Kidney glomerular epithelial cell (primary cell): ENCODE data around the gene LRRFIP2.

ENCODE experiments used
- DNase-seq: peaks from one replicate; lab custom pipeline; 2025; lab: John Stamatoyannopoulos, UW

Gene LRRFIP2

DNA sequence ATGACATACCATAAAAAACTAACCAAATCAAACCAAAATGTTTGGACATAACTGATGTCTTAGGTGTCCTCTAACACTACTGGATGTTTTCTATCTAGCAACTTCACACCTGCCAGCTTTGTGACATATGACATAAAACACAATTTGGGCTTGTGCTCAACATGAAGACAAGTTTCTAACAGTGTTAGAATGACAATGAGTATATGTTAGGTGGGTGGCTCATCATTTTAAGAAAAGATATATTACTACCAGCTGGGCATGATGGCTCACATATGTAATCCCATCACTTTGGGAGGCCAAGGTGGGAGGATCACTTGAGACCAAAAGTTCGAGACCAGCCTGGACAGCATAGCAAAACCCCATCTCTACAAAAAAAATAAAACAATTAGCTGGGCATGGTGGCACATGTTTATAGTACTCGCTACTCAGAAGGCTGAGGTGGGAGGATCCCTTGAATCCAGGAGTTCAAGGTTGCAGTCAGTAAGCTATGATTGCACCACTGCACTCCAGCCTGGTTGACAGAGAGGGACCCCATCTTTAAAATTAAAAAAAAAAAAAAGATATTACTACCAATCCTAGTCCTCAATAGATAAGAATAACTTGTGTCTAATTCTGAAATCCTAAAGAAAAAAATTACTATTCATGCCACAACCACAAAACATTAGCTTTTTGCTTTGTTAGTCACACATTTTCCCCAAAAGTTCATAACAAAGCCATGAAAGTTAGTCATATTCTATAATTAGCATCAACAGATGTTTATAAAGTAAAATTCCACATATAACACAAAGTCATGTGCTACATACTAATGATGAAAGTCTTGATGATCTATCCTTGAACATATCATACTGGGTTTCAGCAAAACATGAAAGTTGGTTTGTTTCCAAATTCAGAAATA, 59.9 kb downstream of the LRRFIP2 start:
- peak; percentile 13 for DNase-seq

GRCh38 chr3:37112987-37113386, 61.4 kb downstream of the LRRFIP2 start:
- no peak for DNase-seq

DNA sequence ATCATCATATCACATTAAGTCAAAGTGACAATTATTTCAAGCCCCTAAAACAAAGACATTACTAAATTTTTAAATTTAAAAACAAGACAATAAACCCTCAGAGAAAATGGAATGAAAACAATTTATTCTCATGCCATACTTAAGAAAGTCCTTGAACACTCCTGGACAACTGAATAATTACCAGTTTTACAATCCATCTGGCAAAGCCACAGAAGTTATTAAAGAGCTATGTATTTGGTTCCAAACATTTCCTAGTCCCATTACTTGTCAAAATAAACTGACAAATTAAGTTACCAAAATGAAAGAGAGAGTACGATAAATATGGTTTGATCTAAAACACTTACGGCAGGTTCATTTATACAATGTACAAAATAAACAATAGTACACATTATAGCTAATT, 63.2 kb downstream of the LRRFIP2 start:
- DNase-seq: no peak

- no peak for DNase-seq
These were observed 66.5 kb downstream of the LRRFIP2 start for GRCh38 chr3:37107846-37108245.

- peak; percentile 46 for DNase-seq
These were observed 71.1 kb downstream of the LRRFIP2 start for GRCh38 chr3:37103103-37103808.

DNA sequence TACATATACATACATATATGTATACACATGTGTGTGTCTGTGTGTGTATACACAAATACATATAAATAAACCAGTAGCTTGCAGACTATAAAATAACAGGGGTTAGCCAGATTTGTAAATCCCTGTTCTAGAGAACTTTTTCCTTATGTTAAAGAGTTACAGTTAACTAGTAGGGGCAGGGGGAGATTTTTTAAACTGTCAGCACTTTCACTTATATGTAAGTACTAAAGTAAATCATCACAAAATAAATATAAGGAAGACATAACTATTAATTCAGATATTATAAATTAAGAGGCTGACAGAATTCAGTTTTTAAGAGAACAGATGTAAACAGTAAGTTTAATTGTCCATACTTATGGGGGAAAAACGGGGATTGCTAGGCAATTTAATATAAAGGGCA, 74.0 kb downstream of the LRRFIP2 start:
- no peak for DNase-seq

GRCh38 chr3:37099469-37099868, 74.9 kb downstream of the LRRFIP2 start:
- no peak for DNase-seq

DNA sequence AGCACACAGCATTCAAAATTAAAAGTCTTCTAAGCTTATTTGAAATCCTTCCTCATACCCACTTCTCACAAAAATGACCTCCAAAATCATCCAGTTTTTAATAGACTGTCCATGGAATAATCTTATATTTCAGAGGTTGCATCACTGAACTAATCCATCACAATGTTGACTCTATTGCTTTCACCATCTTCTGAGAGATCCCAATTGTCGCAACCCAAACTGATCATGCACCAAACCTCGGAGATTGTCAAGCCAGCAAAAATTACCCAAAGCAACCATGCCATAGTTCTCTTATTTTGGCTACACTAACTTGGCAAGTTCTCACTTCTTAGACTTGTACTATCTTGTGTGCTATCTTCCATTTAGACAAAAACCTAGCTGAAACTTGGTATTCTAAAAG, 75.5 kb downstream of the LRRFIP2 start:
- DNase-seq: no peak

DNA sequence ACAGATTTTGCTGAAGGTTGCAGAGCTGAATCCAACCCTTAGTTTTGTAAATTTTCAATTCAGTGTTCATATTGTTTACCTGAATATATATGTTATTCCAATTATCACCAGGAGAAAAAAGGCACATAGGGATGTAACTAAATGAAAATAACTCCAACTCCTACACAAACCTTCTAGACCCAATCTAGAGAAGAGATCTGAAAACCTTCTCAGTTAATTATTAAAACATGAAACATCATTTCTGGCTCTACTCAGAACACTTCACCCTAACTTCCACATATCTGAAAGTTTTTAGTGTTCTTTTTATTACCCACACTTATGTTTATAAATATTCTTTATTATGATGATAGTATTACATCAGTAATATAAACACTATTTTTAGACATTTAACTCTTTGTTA, 76.6 kb downstream of the LRRFIP2 start:
- peak; percentile 65 for DNase-seq

DNA sequence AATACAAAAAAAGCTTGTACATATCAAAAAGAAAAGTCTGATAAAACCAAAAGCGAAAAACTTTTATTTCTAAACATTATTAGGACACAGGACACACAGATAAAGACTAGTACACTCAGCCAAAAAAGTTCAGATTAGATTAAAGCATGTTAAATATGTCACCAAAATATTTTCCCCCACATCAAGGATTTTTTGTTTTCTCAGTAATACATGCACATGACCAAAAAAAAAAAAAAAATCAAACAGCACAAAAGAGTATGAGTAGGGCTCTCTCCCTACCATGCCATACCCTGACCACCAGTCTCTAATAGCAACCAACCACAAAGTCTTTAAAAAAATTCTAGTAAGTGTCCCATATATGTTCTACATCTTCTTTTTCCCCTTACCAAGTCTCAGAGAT, 77.4 kb downstream of the LRRFIP2 start:
- no peak for DNase-seq

DNA sequence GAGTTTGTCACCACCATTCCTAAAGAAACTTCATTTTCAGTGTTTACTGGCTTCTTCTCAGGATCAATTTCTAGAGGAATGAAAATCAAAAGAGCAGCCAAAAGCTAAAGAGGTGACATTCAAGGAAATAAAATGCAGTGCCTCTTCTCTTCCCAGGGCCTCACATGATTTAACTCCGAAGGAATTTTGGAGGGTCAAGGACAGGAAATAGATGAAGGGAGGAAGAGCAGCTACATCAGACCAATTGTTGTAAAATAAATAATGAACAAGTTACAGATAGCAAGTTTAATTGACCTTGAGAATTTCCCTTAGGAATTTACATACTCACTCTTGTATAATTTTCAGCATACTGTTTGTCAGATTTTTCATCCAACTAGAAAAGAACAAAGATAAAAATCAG, 78.1 kb downstream of the LRRFIP2 start:
- DNase-seq: peak; percentile 67

DNA sequence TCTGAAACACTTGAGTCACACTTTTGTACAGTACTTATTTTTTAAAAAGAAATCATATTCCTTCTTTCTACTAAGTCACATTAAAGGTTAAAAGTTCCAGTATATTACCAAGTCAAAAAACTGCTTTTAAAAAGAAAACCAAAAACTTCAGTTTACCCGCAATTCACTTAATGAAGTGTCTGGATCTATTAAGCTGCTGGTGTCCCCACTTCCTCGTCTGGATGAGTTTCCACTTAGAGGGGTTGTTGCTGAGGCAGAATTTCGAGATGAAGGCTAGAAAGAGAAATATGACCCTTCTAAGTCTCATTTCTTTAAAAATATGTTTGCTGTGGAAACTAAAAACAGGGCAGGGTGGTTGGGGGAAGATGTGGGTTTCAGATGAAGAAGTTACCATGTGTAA, 79.7 kb downstream of the LRRFIP2 start:
- DNase-seq: no peak

GRCh38 chr3:37093481-37093880, 80.9 kb downstream of the LRRFIP2 start:
- DNase-seq: no peak

DNA sequence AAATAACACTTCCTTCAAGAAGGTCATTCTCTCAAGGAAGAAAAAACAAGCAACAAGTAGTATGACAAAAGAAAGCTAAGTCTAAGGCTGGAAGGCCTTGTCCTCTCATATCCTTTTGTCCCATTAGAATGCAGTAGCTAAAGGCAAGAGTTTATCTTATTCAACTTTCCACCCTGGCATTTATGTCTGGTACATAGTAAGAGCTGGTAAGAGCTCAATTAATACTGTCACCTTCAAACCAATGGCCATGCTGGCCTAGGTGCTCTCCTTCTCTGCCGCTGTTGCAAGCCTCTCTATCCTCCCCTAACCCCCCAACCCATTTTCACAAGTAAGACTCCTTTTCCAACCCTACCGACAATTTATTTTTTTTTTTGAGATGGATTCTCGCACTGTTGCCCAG, 81.9 kb downstream of the LRRFIP2 start:
- no peak for DNase-seq

DNA sequence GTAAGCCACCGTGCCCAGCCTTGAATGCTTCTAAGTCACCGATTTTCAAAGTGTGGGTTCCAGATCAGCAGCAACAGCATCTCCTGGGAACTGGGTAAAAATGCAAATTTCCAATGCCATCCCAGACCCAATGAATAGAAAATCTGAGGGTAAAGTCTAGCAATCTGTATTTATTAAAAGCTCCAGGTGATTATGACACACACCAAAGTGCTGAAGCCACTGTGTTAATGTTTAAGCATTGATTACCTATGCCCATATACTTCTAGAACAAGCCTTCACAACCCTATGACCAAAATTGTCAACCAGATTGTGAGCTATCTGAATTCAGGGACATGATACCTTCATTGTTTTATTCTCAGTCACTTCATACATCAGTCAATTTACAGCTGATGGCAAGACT, 86.5 kb downstream of the LRRFIP2 start:
- DNase-seq: no peak

GRCh38 chr3:37086918-37087317, 87.5 kb downstream of the LRRFIP2 start:
- DNase-seq: no peak

DNA sequence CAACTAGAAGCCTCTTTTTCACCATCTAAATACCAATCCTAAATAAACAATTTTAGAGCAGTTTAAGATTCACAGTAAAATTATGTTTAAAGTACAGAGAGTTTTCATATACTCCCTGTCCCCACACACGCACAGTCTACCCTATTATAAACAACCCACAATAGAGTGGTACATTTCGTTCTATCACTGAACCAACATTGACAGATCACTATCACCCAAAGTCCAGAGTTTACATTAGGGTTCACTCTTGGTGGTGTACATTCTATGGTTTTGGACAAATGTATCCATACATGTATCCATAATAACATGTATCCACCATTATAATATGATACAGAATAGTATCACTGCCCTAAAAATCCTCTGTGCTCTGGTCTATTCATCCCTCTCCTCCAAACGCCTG, 92.1 kb downstream of the LRRFIP2 start:
- no peak for DNase-seq

- no peak for DNase-seq
These were observed 98.4 kb downstream of the LRRFIP2 start for GRCh38 chr3:37075955-37076354.

DNA sequence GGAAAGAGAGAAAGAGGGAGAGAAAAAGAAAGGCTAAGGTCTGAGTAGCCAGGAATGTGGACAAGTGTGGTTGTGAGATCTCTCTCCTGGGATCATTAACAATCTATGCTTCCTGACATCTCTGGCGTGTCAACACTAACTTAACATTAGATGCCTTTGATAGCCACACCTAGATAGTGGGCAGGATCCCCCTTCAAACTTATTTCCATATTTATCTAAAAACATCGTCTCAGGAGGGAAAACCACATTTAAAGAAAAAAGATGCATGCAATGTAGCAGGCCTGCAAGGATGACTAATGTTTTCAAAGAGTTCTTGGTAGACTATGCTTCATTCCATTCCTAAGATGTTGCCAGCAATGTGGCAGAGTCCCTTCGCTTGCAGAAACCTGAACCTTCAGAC, 100.2 kb downstream of the LRRFIP2 start:
- peak; percentile 37 for DNase-seq

DNA sequence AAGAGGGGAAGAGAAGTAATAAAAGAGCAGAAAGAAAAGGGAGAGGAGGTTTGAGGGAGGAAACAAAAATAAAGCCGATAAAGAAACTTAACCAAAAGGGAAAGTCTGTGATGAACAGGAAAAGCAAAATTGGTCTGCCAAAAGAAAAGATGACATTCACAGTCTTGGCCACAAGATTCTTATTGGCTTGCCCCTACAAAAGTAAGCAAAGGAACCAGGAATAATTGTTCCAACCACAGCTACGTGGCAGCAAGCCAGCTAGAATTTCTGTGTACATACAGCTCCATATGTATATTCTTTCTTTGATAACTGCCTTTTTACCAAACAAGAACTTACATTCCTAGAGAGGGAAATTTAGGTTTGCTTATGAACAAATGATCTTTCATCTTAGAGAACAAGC, 101.5 kb downstream of the LRRFIP2 start:
- no peak for DNase-seq

DNA sequence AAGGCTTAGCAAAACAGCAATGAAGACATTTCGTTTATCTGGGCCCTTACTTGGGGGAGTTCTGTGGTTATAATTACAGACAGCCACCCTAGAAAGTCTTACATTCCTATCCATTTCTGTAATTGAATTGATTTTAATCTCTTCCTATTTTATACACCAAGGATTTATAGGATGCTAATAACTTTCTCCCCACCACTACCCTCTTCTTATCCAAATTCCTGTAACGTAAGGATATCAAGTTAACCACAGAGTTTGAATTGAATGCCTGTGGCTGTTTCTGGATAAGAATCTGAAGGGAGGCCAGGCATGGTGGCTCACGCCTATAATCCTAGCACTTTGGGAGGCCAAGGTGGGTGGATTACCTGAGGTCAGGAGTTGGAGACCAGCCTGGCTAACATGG, 102.5 kb downstream of the LRRFIP2 start:
- no peak for DNase-seq

DNA sequence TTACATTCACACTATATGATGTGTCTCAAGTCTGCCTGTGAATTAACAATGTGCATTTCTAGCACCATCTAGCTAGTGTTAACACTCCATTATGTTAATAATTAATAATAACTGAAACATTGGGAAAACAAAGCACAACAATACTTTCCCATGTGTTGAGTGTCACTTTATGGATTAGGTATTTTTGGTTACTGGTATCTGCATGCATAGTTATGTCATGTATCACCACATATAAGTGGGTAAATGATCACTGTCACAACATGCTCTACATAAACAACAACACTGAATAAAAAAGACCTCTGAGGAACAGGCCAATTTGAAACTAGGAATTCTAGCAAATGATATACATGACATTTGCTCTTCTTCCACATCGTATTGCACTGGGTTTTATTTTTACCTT, 106.4 kb downstream of the LRRFIP2 start:
- peak; percentile 40 for DNase-seq

GRCh38 chr3:37067577-37067976, 106.8 kb downstream of the LRRFIP2 start:
- no peak for DNase-seq

DNA sequence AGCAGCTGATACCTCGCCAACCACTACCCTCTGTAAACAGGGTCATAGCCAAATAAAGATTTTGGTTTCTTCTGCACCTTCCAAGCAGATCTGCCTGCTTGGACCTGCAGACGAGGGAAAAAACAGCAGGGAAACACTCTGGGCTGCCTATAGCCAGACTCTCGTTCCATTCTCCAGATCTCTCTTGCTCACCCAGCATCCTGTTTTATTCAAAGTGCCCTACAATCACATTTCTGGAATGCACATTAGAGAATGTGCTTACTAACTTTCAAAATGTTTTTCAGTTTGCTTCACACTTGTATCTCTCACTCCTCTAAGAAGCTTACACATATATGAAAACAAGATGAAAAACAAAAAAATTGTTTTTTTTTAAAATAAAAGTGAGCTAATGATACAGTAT, 109.6 kb downstream of the LRRFIP2 start:
- no peak for DNase-seq
